Retinal pigment epithelial cell (primary cell): ENCODE data around the gene MAD1L1.
A peak's percentile ranks its signal among the peaks of the same experiment; 100 is the strongest.

Experiments used
- DNase-seq: peaks from one replicate; pipeline ENCODE4 v3.0.0-alpha.2; 2010; ENCODE audit warnings: low read depth
- H3K4me3 ChIP-seq: 2 replicates; pipeline ENCODE4 v1.5.1; 2011; ENCODE audit warnings: mild to moderate bottlenecking, low read length, control low read depth, moderate library complexity
- TF ChIP-seq, protein P1 (sequence below): conservative IDR thresholded peaks from 2 replicates; pipeline ENCODE4 v1.5.1; 2011; ENCODE audit warnings: low read depth, low read length, control low read depth, inconsistent platforms

Gene MAD1L1

DNA sequence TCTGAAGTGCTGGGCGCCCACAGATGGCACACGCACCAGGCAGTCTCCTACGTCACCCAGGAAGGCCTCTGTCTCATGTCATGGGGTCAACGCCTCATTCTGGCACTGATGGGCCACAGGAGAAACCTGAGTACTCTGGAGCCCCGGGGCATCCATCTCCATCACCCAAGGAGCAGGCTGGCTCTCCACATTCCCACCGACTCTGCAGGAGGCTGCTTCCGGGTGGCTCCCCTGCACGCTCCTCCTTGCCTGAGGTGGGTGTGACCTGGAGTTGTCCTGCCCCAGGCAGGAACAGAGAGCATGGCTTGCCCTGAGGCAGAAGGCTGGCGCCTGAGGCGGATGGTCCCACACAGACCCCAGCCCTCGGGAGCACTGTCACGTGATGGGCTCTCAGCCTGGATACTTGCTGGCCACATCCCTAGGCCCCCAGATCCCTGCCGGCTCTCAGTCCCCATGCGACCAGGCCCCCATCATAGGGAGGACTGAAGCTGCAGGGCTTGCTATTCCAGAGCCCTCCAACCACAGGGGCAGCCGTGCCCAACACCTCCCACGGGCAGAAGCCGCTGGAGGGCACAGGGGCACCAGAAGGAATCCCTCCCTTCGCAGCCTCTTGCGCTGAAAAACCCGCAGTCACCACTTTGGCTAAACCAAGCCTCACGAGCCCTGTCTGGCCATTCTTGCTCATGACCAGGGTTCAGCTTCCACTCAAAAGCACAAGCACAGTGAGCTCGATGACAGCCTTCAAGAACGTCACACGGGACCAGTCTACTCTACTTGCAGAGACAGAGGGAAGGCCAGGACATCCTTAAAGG is 80.7 kb downstream of the MAD1L1 start:
- TF ChIP-seq, protein P1, sequence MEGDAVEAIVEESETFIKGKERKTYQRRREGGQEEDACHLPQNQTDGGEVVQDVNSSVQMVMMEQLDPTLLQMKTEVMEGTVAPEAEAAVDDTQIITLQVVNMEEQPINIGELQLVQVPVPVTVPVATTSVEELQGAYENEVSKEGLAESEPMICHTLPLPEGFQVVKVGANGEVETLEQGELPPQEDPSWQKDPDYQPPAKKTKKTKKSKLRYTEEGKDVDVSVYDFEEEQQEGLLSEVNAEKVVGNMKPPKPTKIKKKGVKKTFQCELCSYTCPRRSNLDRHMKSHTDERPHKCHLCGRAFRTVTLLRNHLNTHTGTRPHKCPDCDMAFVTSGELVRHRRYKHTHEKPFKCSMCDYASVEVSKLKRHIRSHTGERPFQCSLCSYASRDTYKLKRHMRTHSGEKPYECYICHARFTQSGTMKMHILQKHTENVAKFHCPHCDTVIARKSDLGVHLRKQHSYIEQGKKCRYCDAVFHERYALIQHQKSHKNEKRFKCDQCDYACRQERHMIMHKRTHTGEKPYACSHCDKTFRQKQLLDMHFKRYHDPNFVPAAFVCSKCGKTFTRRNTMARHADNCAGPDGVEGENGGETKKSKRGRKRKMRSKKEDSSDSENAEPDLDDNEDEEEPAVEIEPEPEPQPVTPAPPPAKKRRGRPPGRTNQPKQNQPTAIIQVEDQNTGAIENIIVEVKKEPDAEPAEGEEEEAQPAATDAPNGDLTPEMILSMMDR = no peak
- DNase-seq = no peak
- no peak overlapping the region for H3K4me3 ChIP-seq

GRCh38 chr7:2151237-2151636 is 81.5 kb downstream of the MAD1L1 start:
- H3K4me3 ChIP-seq = no peak overlapping the region
- no peak for DNase-seq
- TF ChIP-seq, protein P1 = no peak

GRCh38 chr7:2150445-2150815 is 82.3 kb downstream of the MAD1L1 start:
- TF ChIP-seq, protein P1 = no peak
- no peak overlapping the region for H3K4me3 ChIP-seq
- no peak for DNase-seq

DNA sequence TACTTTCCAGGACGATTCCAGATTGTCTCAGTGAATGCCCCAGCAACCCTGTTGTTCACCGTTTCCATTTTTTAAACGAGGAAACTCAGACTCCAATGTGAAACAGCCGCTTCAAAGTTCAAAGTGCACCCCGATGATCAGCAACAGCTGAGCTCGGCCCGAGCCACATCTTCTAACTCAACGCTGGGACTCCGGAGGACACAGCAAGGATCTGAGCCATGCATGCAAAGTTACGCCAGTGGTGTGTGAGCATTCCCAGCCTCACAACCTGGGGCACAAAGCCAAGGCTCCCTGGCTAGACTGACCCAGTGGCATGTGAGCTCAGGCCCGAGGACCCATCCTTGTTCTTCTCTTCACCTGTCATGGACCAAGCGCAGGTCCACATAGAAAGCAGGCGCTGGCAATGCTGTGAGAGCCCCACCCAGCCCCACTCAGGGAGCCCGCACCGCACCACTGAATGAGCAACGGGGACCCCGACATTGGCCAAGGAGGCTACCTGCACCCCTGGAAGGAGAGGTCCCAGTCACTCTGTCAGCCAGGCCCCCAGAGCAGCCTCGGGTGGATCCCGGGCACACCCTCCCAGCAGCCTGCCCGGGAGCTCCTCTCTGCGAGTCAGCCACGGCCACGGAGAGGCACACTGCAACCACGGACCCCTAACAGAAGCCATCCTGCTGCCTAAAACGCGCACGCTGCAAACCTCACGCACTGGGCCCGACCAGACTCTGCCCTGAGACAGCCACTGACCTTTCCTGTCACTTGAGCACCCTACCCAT is 82.9 kb downstream of the MAD1L1 start:
- no peak overlapping the region for H3K4me3 ChIP-seq
- TF ChIP-seq, protein P1 = no peak
- DNase-seq = no peak

DNA sequence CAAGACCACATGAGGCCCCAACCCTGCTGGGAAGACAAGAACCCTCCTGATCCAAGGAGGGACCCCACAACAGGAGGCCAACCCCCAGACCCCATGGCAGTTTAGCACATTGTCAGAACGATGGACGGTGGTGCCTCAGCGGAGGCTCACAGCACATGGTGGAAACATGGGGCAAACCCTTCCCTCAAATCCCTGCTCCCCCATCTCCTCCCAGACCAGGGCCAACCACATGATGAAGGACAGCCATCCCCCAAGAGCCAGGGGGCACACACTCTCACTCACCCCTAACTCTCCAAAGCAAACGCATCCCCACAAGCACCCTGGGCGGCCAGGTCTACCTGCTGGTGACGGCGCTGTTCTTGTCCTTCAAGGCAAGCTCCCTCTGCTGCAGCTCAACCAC is 83.9 kb downstream of the MAD1L1 start:
- no peak overlapping the region for H3K4me3 ChIP-seq
- TF ChIP-seq, protein P1 = no peak
- no peak for DNase-seq

DNA sequence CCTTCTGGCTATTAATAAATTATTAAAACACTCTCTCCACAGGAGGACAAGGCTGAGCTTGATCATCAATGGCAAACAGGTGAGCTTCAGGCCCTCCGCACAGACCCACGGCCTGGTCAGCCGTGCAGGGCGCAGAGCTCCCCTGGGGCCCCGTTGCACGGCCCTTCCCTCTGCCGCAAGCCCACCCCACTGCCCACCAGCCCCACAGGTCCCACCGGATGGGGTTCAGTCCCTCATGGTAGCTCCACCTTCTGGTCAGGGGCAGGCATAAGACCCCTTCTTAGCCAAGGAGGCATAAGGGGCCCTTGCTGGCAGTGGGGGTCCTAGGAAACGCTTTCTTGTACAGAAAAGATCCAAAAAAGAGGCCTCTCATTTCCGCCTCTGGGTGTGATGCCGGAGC is 84.6 kb downstream of the MAD1L1 start:
- H3K4me3 ChIP-seq = no peak overlapping the region
- TF ChIP-seq, protein P1 = peak; percentile 38
- DNase-seq = no peak
